Skeletal muscle cell (primary cell): ENCODE results near the gene TP53BP1.

Experiments used
- DNase-seq: peaks from one replicate; pipeline ENCODE4 v3.0.0-alpha.2; 2010; ENCODE audit warnings: low read depth
- H3K4me3 ChIP-seq: 2 replicates; pipeline ENCODE4 v1.5.1; 2011; ENCODE audit warnings: low read depth, mild to moderate bottlenecking, control low read depth, low read length, moderate library complexity

Gene TP53BP1

GRCh38 chr15:43370975-43371974, 121.7 kb downstream of the TP53BP1 start, which contains the start of the genes TUBGCP4 and ZSCAN29:
Gene TUBGCP4, plus strand, starts transcription at chr15:43371101. Its CDS starts 254 bp downstream, at chr15:43371355.
Gene ZSCAN29, minus strand, starts transcription at chr15:43371043. Its CDS starts 1,130 bp downstream, at chr15:43369913.
- peak within 1 kb of the TSS; percentile 77 for H3K4me3 ChIP-seq
- no peak for DNase-seq

- DNase-seq = no peak
- peak overlapping the region; percentile 77 for H3K4me3 ChIP-seq
These were observed 122.5 kb downstream of the TP53BP1 start for GRCh38 chr15:43370310-43370974.

- DNase-seq = no peak
- no peak overlapping the region for H3K4me3 ChIP-seq
These were observed 131.5 kb downstream of the TP53BP1 start for GRCh38 chr15:43361313-43361903.

- H3K4me3 ChIP-seq = no peak overlapping the region
- no peak for DNase-seq
These were observed 132.1 kb downstream of the TP53BP1 start for GRCh38 chr15:43360821-43361220.
